ENCODE results near the gene C5orf15.

Gene C5orf15

GRCh38 chr5:133966090-133966489 is 2.3 kb downstream of the C5orf15 start:
- Histone ChIP-seq H3K27ac (no peak overlapping the region), H3K27me3 (no peaks in the 10 kb centered on the region), H3K9me3 (no peaks in the 10 kb centered on the region), H3K4me1 (peaks cover 0 to 42% (median 28%) of the 10 kb centered on the region in 4 donors), H3K4me3 (no peak overlapping the region), H3K36me3 (peaks cover 0 to 4% (median 0%) of the 10 kb centered on the region in 3 donors)
- DNase-seq: no peak
- intact Hi-C loops (cut with DNase I; ENCODE audit: low total_unique reads): no loop called here
- TF ChIP-seq CTCF (IDR thresholded peaks at IDR 0.05): no peak

GRCh38 chr5:133963493-133964128 is 4.8 kb downstream of the C5orf15 start:
- no peak for DNase-seq
- intact Hi-C loops (cut with DNase I; ENCODE audit: low total_unique reads): no loop called here
- Histone ChIP-seq H3K27ac (peak overlapping the region; percentile 30 to 32), H3K4me1 (peaks cover 0 to 35% (median 20%) of the 10 kb centered on the region in 4 donors), H3K9me3 (no peaks in the 10 kb centered on the region), H3K36me3 (peaks cover 4 to 10% (median 6%) of the 10 kb centered on the region in 3 donors), H3K4me3 (no peak overlapping the region), H3K27me3 (no peaks in the 10 kb centered on the region)
- TF ChIP-seq CTCF (IDR thresholded peaks at IDR 0.05): no peak

GRCh38 chr5:133962801-133963476 is 5.5 kb downstream of the C5orf15 start:
- no peaks in the 10 kb centered on the region for H3K27me3 ChIP-seq
- H3K27ac ChIP-seq: peak overlapping the region; percentile 30 to 32
- H3K4me1 ChIP-seq: peaks cover 0 to 35% (median 20%) of the 10 kb centered on the region in 4 donors
- TF ChIP-seq CTCF (IDR thresholded peaks at IDR 0.05): no peak
- no peak for DNase-seq
- H3K4me3 ChIP-seq: no peak overlapping the region
- no peaks in the 10 kb centered on the region for H3K9me3 ChIP-seq
- H3K36me3 ChIP-seq: peaks cover 6 to 14% (median 8%) of the 10 kb centered on the region in 3 donors
- intact Hi-C loops (cut with DNase I; ENCODE audit: low total_unique reads): no loop called here

- DNase-seq: no peak
Observed at GRCh38 chr5:133962131-133962530, 6.3 kb downstream of the C5orf15 start.

GRCh38 chr5:133959643-133960042 is 8.8 kb downstream of the C5orf15 start:
- intact Hi-C loops (cut with DNase I; ENCODE audit: low total_unique reads): no loop called here
- Histone ChIP-seq H3K27me3 (no peaks in the 10 kb centered on the region), H3K4me1 (peaks cover 0 to 18% (median 13%) of the 10 kb centered on the region in 4 donors), H3K4me3 (no peak overlapping the region), H3K27ac (no peak overlapping the region), H3K9me3 (no peaks in the 10 kb centered on the region), H3K36me3 (peaks cover 23 to 38% (median 30%) of the 10 kb centered on the region in 3 donors)
- DNase-seq: no peak
- no peak for TF ChIP-seq CTCF (IDR thresholded peaks at IDR 0.05)

More at GRCh38 chr5:133962131-133962530, 6.3 kb downstream of the C5orf15 start:
- no peaks in the 10 kb centered on the region for H3K27me3 ChIP-seq
- no peak for TF ChIP-seq CTCF (IDR thresholded peaks at IDR 0.05)
- peaks cover 10 to 22% (median 12%) of the 10 kb centered on the region in 3 donors for H3K36me3 ChIP-seq
- no peak overlapping the region for H3K27ac ChIP-seq
- H3K4me1 ChIP-seq: peaks cover 0 to 28% (median 16%) of the 10 kb centered on the region in 4 donors
- intact Hi-C loops (cut with DNase I; ENCODE audit: low total_unique reads): no loop called here
- H3K9me3 ChIP-seq: no peaks in the 10 kb centered on the region
- no peak overlapping the region for H3K4me3 ChIP-seq
